GM18861 (cell line): ENCODE results near the gene MAP3K21.

Experiments
- ATAC-seq: cut with Tn5 transposase; IDR thresholded peaks from one replicate; pipeline ENCODE4 v1.9.1; 2021; ENCODE audit not compliant: unreplicated experiment

Gene MAP3K21

GRCh38 chr1:233326319-233326718 lies 1.2 kb upstream of the MAP3K21 start:
- ATAC-seq: no peak

GRCh38 chr1:233326811-233327650 lies 493 bp upstream of the MAP3K21 start:
- peak; percentile 73 for ATAC-seq

- peak; percentile 21 for ATAC-seq
These were observed 808 bp downstream of the MAP3K21 start for GRCh38 chr1:233328142-233328921.

- no peak for ATAC-seq
These were observed 4.4 kb downstream of the MAP3K21 start for GRCh38 chr1:233331676-233332519.

- no peak for ATAC-seq
These were observed 5.6 kb downstream of the MAP3K21 start for GRCh38 chr1:233333086-233333485.

- no peak for ATAC-seq
These were observed 6.6 kb downstream of the MAP3K21 start for GRCh38 chr1:233334092-233334491.

- no peak for ATAC-seq
These were observed 9.3 kb downstream of the MAP3K21 start for GRCh38 chr1:233336554-233337456.

GRCh38 chr1:233337505-233337904 lies 10.0 kb downstream of the MAP3K21 start:
- ATAC-seq: no peak

GRCh38 chr1:233338102-233338501 lies 10.6 kb downstream of the MAP3K21 start:
- no peak for ATAC-seq

- ATAC-seq: no peak
These were observed 12.6 kb downstream of the MAP3K21 start for GRCh38 chr1:233340031-233340555.

GRCh38 chr1:233340966-233341516 lies 13.5 kb downstream of the MAP3K21 start:
- no peak for ATAC-seq

- ATAC-seq: no peak
These were observed 14.6 kb downstream of the MAP3K21 start for GRCh38 chr1:233342086-233342485.

- ATAC-seq: no peak
These were observed 15.7 kb downstream of the MAP3K21 start for GRCh38 chr1:233343262-233343661.

- no peak for ATAC-seq
These were observed 19.8 kb downstream of the MAP3K21 start for GRCh38 chr1:233347338-233347737.

GRCh38 chr1:233349137-233349536 lies 21.6 kb downstream of the MAP3K21 start:
- ATAC-seq: no peak

- no peak for ATAC-seq
These were observed 27.5 kb downstream of the MAP3K21 start for GRCh38 chr1:233354983-233355382.

- ATAC-seq: peak; percentile 78
These were observed 28.5 kb downstream of the MAP3K21 start for GRCh38 chr1:233355841-233356704.

GRCh38 chr1:233356705-233356987 lies 29.1 kb downstream of the MAP3K21 start:
- ATAC-seq: no peak
